PC-3 (cell line): ENCODE data around the gene UGT2A1.

Source experiments
- EZH2 ChIP-seq: fragments of 300-600 bp; sonication (generic); IDR thresholded peaks from one replicate; pipeline ENCODE4 v1.6.1; 2017; ENCODE audit warnings: antibody characterized with exemption, mild to moderate bottlenecking, low read length; ENCODE audit not compliant: unreplicated experiment
- TF ChIP-seq, protein P1 (sequence below): fragments of 300-600 bp; sonication (generic); conservative IDR thresholded peaks from 2 replicates; pipeline ENCODE4 v1.5.1; 2017; ENCODE audit warnings: antibody characterized with exemption, low read depth, mild to moderate bottlenecking, low read length

DNA sequence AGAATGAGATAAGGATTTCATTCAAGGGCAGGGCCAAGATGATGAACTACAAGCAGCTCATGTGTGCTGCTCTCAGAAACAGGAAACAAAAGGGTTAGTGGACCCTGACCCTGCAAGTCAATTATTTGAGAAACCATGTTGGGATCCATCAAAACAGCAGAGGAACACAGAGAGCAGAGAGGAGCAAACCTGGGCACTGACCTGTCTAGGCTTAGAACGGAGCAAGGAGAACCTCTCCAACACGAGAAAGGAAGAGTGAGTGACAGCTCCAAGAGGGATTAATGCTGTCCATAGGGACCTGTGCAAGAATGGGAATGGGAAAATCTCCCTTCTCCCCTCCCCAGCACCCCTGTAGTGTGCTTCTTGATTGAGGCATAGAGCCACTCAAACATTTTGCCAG lies 103.4 kb downstream of the UGT2A1 start:
- TF ChIP-seq, protein P1, sequence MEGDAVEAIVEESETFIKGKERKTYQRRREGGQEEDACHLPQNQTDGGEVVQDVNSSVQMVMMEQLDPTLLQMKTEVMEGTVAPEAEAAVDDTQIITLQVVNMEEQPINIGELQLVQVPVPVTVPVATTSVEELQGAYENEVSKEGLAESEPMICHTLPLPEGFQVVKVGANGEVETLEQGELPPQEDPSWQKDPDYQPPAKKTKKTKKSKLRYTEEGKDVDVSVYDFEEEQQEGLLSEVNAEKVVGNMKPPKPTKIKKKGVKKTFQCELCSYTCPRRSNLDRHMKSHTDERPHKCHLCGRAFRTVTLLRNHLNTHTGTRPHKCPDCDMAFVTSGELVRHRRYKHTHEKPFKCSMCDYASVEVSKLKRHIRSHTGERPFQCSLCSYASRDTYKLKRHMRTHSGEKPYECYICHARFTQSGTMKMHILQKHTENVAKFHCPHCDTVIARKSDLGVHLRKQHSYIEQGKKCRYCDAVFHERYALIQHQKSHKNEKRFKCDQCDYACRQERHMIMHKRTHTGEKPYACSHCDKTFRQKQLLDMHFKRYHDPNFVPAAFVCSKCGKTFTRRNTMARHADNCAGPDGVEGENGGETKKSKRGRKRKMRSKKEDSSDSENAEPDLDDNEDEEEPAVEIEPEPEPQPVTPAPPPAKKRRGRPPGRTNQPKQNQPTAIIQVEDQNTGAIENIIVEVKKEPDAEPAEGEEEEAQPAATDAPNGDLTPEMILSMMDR: no peak
- no peak for TF ChIP-seq EZH2
